Measurements from ENCODE around the gene DESI1. TPM values are rescaled to one million over a fixed set of nuclear protein-coding genes. Genes with fewer than 3 reads are reported as not detected.
"Not testable (repeated sequence)": the region's sequence is repeated elsewhere in the genome, so short reads cannot be mapped to it uniquely, and the experiment has no call there.

DESI1 gene
- total RNA-seq, 1 donor from 2014 or later = 16.5 TPM

GRCh38 chr22:41631615-41632014 is 10.8 kb upstream of the DESI1 start:
- DNase-seq = not testable (repeated sequence)

- not testable (repeated sequence) for DNase-seq
These were observed 10.3 kb upstream of the DESI1 start for GRCh38 chr22:41631115-41631514.

GRCh38 chr22:41625577-41625976 is 4.7 kb upstream of the DESI1 start:
- no peak for DNase-seq

DNA sequence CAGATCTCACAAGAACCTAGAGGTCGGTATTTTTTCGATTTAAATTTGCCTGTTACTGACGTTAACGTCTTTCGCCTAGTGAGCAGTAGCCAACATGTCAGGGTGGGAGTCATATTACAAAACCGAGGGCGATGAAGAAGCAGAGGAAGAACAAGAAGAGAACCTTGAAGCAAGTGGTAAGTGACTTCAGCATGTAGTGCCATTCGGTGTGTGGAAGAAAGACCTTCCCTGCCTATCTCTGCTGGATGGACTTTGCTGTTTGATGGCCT is 1.0 kb upstream of the DESI1 start:
- no peak for DNase-seq

DNA sequence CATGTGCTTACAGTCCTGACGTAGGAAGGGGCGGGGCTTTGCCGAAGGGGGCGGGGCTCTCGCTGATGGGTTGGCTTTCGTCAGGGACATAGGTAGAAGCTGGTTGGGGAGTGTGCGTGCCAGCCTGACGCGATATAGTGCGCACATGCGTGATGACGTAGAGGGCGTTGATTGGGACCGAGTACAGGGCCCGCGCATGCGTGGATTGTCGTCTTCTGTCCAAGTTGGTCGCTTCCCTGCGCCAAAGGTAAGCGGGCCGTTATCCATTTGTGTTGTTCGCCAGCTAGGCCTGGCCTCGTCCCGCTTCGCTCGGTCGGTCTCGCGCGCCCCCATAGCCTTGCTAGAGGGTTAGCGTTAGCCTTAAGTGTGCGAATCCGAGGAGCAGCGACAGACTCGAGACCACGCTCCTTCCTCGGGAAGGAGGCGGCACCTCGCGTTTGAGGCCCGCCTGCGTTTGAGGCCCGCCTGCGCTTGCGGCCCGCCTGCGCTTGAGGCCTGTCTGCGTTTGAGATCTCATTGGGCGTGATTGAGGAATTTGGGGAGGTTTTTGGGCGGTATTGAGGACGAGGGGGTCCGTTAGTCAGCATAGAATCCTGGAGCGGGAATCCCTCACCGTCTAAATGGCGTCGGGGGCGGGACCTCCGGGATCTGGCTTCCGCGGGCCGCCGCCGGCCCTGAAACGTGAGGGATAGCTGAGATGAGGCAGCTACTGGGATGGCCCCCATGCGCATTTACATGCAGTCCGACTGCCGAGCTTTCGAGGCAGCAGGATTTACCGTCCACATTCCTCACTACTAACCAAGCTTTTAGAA is 462 bp upstream of the DESI1 start, which contains the start of gene XRCC6:
Gene XRCC6 (plus strand): TSS at position 197 of the 812 bp plus-strand sequence. CDS start 710 bp downstream, outside the sequence.
- DNase-seq = peak; percentile 100

DNA sequence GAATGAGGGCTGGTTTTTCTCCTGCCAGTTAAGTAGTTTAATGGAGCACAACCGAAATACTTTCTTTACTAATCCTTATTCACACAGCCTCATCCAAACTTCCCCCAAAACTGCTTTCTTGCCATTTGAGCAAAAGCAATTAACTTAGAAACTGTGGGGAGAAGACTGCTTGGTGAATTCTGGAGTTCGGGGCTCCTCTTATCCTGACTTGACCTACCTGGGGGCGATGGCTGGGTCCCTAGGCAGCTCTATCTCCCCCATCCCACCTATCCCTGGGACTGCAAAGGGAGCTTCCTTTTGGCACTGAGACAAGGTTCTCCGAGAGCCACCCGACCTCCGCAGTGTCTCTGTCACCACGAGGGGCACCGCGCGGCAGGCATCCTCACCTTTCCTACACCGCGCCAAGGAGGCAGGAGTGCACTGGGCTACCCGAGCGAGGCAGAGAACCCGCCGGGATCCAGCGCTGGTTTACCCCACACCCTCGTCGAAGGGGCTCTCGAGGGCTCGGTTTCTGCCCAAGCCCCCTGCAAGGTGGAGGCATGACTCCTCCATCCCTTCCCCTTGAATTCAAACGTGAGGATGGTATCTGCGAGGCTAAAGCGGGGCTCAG is 759 bp downstream of the DESI1 start:
- peak; percentile 37 for DNase-seq

GRCh38 chr22:41613456-41613855 is 7.4 kb downstream of the DESI1 start:
- DNase-seq = no peak

- DNase-seq = no peak
These were observed 8.1 kb downstream of the DESI1 start for GRCh38 chr22:41612603-41613306.

DNA sequence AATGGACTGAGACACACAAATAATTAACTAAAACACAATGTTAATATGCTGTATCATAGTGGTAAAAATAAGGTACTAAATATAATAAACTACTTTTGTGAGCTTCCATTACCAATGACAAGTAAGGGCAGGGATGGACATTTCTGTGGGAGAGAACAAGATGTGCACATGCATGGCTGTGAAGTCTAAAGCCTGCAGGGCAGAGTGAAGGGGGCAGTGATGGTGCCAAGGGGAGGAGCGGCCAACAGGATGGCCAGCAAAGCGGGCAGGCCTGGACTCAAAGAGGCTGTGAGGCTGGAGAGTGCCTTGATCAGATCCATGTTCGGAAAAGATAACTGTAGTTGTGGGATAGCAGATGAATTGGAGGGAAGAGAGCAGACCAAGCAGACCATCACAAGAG is 12.5 kb downstream of the DESI1 start:
- no peak for DNase-seq

GRCh38 chr22:41603873-41604332 is 16.9 kb downstream of the DESI1 start:
- DNase-seq = no peak

GRCh38 chr22:41600976-41601375 is 19.9 kb downstream of the DESI1 start:
- no peak for DNase-seq

GRCh38 chr22:41598891-41599635 is 21.8 kb downstream of the DESI1 start:
- DNase-seq = no peak

DNA sequence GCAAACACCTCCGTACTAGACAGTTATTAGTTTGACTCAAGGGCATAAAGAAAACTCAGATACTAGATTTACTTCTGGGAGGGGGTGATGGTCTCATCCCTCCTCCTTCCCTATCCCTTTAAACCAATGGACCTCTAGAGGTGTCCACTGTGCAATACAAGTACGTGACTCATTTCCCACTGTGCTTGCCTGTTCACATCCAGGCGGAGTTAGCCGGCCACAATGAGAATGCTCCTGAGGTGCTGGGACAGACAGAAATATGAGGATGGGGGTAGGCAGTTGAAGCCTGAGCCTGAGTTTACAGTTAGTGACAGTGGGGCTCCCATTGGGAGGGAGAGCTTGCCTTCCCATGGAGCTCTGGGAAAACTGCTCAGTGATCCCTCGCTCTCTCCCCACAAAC is 22.8 kb downstream of the DESI1 start:
- DNase-seq = peak; percentile 85

- DNase-seq = no peak
These were observed 23.2 kb downstream of the DESI1 start for GRCh38 chr22:41597635-41597953.

DNA sequence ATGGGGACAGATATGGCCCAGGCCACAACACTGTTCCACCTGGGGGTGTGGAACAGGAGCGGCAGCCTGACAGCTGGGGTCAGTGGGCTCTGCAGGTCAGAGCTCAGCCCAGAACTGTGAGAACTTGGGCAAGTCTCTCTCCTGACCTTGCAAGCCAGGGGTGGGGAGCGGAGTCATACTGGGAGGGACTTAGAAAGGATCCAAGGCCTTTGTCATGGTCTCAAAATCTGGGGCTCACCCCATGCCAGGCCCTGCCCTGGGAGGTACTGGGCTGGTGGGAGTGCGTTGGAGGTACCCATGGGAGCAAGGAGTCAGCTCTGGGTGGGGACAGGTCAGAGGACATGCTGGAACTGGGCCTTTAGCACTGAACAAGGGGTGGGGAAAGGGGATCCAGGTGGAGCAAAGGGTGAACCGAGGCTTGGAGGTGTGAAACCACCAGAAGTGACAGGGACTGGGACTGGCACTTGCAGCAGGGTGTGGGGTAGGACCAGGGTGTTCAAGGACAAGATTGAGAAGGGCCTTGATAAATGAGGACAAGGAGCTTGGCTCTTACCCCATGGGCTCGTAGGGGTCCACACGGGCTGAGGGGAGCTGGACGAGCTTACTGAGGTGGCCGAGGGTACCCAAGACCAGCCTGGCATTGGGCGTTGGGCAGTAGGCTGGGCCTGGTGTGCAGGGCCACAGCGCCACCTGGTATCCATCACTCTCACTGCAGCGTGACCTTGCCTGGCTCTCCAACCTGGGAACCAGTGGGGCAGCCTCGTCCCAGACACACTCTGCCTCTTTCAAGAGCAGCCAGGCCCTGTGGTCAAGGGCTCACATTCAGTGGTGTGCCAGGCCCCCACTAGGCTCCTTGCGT is 23.8 kb downstream of the DESI1 start:
- DNase-seq = peak; percentile 79

- DNase-seq = no peak
These were observed 25.1 kb downstream of the DESI1 start for GRCh38 chr22:41595703-41596102.

DNA sequence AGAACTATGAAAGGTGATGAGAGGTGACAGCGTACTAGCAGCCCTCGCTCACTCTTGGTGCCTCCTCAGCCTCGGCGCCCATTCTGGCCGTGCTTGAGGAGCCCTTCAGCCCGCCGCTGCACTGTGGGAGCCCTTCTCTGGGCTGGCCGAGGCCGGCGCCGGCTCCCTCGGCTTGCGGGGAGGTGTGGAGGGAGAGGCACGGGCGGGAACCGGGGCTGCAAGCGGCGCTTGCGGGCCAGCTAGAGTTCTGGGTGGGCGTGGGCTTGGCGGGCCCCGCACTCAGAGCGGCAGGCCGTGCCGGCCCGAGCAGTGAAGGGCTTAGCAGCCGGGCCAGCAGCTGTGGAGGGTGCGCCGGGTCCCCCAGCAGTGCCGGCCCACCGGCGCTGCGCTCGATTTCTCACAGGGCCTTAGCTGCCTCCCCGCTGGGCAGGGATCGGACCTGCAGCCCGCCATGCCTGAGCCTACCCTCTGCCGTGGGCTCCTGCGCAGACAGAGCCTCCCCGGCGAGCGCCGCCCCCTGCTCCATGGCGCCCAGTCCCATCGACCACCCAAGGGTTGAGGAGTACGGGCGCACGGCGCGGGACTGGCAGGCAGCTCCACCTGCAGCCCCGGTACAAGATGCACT is 27.4 kb downstream of the DESI1 start:
- not testable (repeated sequence) for DNase-seq

DNA sequence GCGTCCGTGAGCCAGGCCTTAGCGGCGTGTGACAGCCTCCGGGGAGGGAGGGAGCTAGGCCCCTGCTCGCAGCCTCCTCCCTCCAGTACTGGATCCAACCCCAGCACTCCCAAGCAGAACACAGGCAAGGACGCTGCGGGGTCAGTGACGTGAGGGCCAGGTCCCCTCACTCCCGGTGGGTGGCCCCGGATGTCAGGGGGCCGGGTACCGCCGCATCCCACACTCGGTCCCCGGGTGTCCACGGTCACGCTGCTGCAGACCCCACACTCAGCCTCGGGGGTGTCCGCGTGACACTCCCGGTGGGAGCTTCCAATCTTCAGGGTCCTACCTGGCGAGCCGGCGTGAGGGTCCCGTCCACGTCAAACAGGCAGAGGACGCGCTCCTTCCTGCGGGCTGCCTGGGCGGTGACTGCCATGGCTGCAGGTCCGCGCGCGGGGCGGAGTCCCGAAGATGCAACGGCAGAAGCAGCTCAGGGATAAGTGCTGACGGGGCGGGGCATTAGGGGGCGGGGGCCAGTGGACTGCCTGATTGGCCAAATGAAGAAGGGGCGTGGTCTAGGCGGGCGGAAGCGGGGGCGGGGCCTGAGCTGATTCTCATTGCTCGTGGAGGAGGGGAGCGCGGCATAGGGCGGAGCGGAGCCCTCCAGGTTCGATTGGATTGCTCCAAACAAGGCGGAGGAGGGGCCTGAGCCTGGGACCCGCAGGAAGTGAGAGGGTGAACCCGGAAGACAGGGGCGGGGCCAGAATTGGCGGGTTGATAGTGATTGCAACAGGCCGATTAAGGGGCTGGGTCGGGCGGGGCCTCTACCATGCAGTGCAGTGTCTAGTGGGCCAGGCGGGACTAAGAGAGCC is 31.2 kb downstream of the DESI1 start, which contains the start of gene PMM1:
Gene PMM1 (minus strand): TSS at position 450 of the 851 bp plus-strand sequence. CDS start 35 bp downstream, at position 415.
- peak; percentile 100 for DNase-seq

DNA sequence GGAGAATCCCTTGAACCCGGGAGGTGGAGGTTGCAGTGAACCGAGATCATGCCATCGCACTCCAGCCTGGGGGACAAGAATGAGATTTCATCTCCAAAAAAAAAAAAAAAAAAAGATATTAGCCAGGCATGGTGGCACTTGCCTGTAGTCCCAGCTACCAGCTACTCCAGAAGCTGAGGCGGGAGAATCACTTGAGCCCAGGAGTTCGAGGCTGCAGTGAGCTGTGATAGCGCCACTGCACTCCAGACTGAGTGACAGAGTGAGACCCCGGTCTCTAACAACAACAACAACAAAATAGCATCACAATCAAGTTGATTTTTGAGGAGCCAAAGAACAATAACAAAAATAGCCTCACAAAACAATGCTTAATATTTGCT is 33.5 kb downstream of the DESI1 start:
- no peak for DNase-seq

DNA sequence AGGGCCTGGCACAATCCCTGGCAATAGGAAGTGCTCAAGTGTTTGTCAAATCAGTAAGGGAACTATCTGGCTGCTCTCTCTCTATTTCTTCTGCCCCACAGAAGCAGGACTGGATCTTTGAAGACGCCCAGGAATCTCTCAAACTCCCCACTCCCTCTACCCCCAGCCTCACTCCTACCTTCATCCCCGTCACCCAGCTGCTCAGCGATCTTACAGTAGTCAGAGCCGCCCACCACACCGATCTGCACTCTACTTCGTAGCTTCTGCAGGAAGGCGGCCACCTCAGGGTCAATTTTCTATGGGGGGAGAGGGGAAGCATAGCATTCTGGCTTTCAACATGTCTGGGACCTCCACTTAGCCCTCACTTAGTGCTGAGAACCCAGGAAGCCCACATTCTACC is 34.9 kb downstream of the DESI1 start:
- DNase-seq = no peak

- DNase-seq = no peak
These were observed 36.0 kb downstream of the DESI1 start for GRCh38 chr22:41584881-41585280.
